HCT116 (cell line): ENCODE data around the gene TMEM165. TPM values are rescaled to one million over a fixed set of nuclear protein-coding genes. Genes with fewer than 3 reads are reported as not detected.

Experiments used
- ATAC-seq: fragments of 200-7000 bp; cut with Tn5 transposase; 2 replicates; pipeline ENCODE4 v1.9.1; 2020; ENCODE audit warnings: mild to moderate bottlenecking, moderate library complexity
- BruUV-seq: library from RNA; stranded (reverse); fragments of 400-500 nt; replicated peaks from 2 replicates; lab custom pipeline; 2021; lab: Mats Ljungman, UMichigan
- CTCF ChIA-PET: fragments of 300-600 bp; sonication (Branson Sonifier 250); formaldehyde crosslinking; loops from one replicate; lab custom pipeline; 2021; ENCODE audit warnings: antibody characterized with exemption; lab: Charles Lee
- POLR2A ChIA-PET: fragments of 300-600, 350-600 bp; sonication (Branson Sonifier 250); formaldehyde crosslinking; loops from one replicate; lab custom pipeline; 2021; ENCODE audit warnings: antibody characterized with exemption; lab: Charles Lee
- RAD21 ChIA-PET, 2 experiments: fragments of 300-600 bp; sonication (Branson Sonifier 250); formaldehyde crosslinking; loops; one replicate each; lab custom pipeline; 2023; ENCODE audit warnings: low total read pairs in 2 of 2; ENCODE audit not compliant: uncharacterized antibody in 2 of 2, unreplicated experiment in 2 of 2, low non-redundant PET in 1 of 2; lab: Charles Lee
- DNase-seq: peaks from one replicate; pipeline ENCODE4 v3.0.0-alpha.2; 2010; ENCODE audit warnings: low read depth, low spot score
- H2AFZ ChIP-seq: fragments of 200-600 bp; shearing (Covaris generic), sonication (generic); 2 replicates; pipeline ENCODE4 v1.6.1; 2017; ENCODE audit warnings: low read depth, mixed run types, mixed read lengths, antibody characterized with exemption, low read length; ENCODE audit not compliant: poor library complexity, severe bottlenecking
- H3K27ac ChIP-seq: 2 replicates; pipeline ENCODE4 v1.5.1; 2012; ENCODE audit warnings: low read depth, low read length
- H3K27me3 ChIP-seq: fragments of 200-600 bp; sonication (generic); 2 replicates; pipeline ENCODE4 v1.6.1; 2016; ENCODE audit warnings: mixed run types, low read length, mixed read lengths; ENCODE audit not compliant: insufficient read depth
- H3K36me3 ChIP-seq, 2 experiments: fragments of 200-500 bp in 1 of 2; fragments of 200-600 bp in 1 of 2; sonication (Bioruptor generic) in 1 of 2; sonication (generic) in 1 of 2; 2 replicates each; pipeline versions ENCODE4 v1.5.1 to v1.6.1; 2014 to 2016; ENCODE audit warnings: low read length in 2 of 2, inconsistent platforms in 1 of 2, mixed read lengths in 1 of 2, mixed run types in 1 of 2; ENCODE audit not compliant: insufficient read depth in 2 of 2, control insufficient read depth in 1 of 2
- H3K4me1 ChIP-seq, 2 experiments: fragments of 200-600 bp in 1 of 2; sonication (generic) in 1 of 2; 2 replicates each; pipeline versions ENCODE4 v1.5.1 to v1.6.1; 2012 to 2017; ENCODE audit warnings: low read length in 2 of 2, inconsistent platforms in 1 of 2, mild to moderate bottlenecking in 1 of 2, mixed read lengths in 1 of 2, mixed run types in 1 of 2, moderate library complexity in 1 of 2; ENCODE audit not compliant: insufficient read depth in 2 of 2, control insufficient read depth in 1 of 2
- H3K4me2 ChIP-seq: fragments of 200-600 bp; sonication (generic); 2 replicates; pipeline ENCODE4 v1.6.1; 2017; ENCODE audit warnings: mixed run types, low read length, mixed read lengths
- H3K4me3 ChIP-seq, 2 experiments: fragments of 200-600 bp in 1 of 2; sonication (generic) in 1 of 2; replicated peaks in 1 of 2; 2 replicates each; pipeline ENCODE4 v1.5.1; 2011 to 2016; ENCODE audit warnings: low read length in 2 of 2, control low read depth in 1 of 2, low read depth in 1 of 2, mild to moderate bottlenecking in 1 of 2, mixed read lengths in 1 of 2, mixed run types in 1 of 2
- H3K79me2 ChIP-seq: fragments of 200-600 bp; sonication (generic); 2 replicates; pipeline ENCODE4 v1.6.1; 2017; ENCODE audit warnings: mild to moderate bottlenecking, mixed run types, low read length, moderate library complexity, mixed read lengths; ENCODE audit not compliant: insufficient read depth
- H3K9ac ChIP-seq: fragments of 200-600 bp; sonication (generic); 2 replicates; pipeline ENCODE4 v1.6.1; 2016; ENCODE audit warnings: low read length, mixed read lengths
- H3K9me2 ChIP-seq: fragments of 200-600 bp; sonication (generic), shearing (Covaris generic); 2 replicates; pipeline ENCODE4 v1.6.1; 2017; ENCODE audit warnings: mixed run types, mild to moderate bottlenecking, moderate library complexity; ENCODE audit not compliant: insufficient read depth
- H3K9me3 ChIP-seq, 2 experiments: fragments of 200-500 bp in 1 of 2; fragments of 200-600 bp in 1 of 2; sonication (Bioruptor generic) in 1 of 2; sonication (generic) in 1 of 2; 2 replicates each; pipeline ENCODE4 v1.6.1; 2014 to 2017; ENCODE audit warnings: low read length in 2 of 2, mixed read lengths in 2 of 2, inconsistent platforms in 1 of 2, low read depth in 1 of 2, mild to moderate bottlenecking in 1 of 2, mixed run types in 1 of 2, moderate library complexity in 1 of 2; ENCODE audit not compliant: control insufficient read depth in 1 of 2, insufficient read depth in 1 of 2
- H4K20me1 ChIP-seq: fragments of 200-600 bp; sonication (generic), shearing (Covaris generic); 2 replicates; pipeline ENCODE4 v1.6.1; 2017; ENCODE audit warnings: mixed run types, mild to moderate bottlenecking, moderate library complexity; ENCODE audit not compliant: insufficient read depth
- CBX3 ChIP-seq: IDR thresholded peaks from 2 replicates; pipeline ENCODE4 v1.6.1; 2012; ENCODE audit warnings: low read depth
- CTCF ChIP-seq, 3 experiments: fragments of 200-600 bp in 1 of 3; sonication (generic) in 1 of 3; IDR thresholded peaks in 2 of 3; conservative IDR thresholded peaks in 1 of 3; 2 replicates each; pipeline ENCODE4 v1.5.1; 2012 to 2017; ENCODE audit warnings: low read depth in 2 of 3, low read length in 2 of 3, antibody characterized with exemption in 1 of 3, borderline replicate concordance in 1 of 3, control low read depth in 1 of 3, mild to moderate bottlenecking in 1 of 3, mixed read lengths in 1 of 3, mixed run types in 1 of 3, moderate library complexity in 1 of 3; ENCODE audit not compliant: insufficient read depth in 1 of 3
- EGR1 ChIP-seq: IDR thresholded peaks from 2 replicates; pipeline ENCODE4 v1.6.1; 2012; ENCODE audit warnings: low read depth
- ELF1 ChIP-seq: IDR thresholded peaks from 2 replicates; pipeline ENCODE4 v1.6.1; 2012; ENCODE audit warnings: low read depth, borderline replicate concordance
- EZH2phosphoT487 ChIP-seq: fragments of 200-600 bp; IDR thresholded peaks from 2 replicates; pipeline ENCODE4 v1.6.1; 2018; ENCODE audit warnings: antibody characterized with exemption, borderline replicate concordance
- MAX ChIP-seq: IDR thresholded peaks from 2 replicates; pipeline ENCODE4 v1.6.1; 2012
- POLR2A ChIP-seq: IDR thresholded peaks from 2 replicates; pipeline ENCODE4 v1.7.0; 2011; ENCODE audit warnings: borderline replicate concordance; ENCODE audit not compliant: insufficient read depth, insufficient read length; ENCODE audit errors: extremely low read depth
- POLR2AphosphoS5 ChIP-seq: IDR thresholded peaks from 2 replicates; pipeline ENCODE4 v1.6.1; 2011; ENCODE audit warnings: mild to moderate bottlenecking, low read depth, low read length, moderate library complexity
- RAD21 ChIP-seq: IDR thresholded peaks from 2 replicates; pipeline ENCODE4 v1.6.1; 2012; ENCODE audit warnings: low read depth, mild to moderate bottlenecking
- REST ChIP-seq: IDR thresholded peaks from 2 replicates; pipeline ENCODE4 v1.6.1; 2012; ENCODE audit warnings: low read depth
- SP1 ChIP-seq: IDR thresholded peaks from 2 replicates; pipeline ENCODE4 v1.6.1; 2012; ENCODE audit warnings: low read depth
- intact Hi-C: fragments of 100-400 bp; cut with micrococcal nuclease; formaldehyde crosslinking; loops from 2 replicates; pipeline ENCODE4 v1.10.0; 2022
- total RNA-seq: library from RNA; stranded (reverse); gene quantifications from one replicate; pipeline ENCODE4 v1.2.1, GENCODE V29; 2021; ENCODE audit not compliant: unreplicated experiment

The TMEM165 gene
- total RNA-seq, 1 experiment from 2014 or later, result 60.7 TPM

GRCh38 chr4:55424791-55425190, 29.0 kb downstream of the TMEM165 start:
- Histone ChIP-seq H2AFZ (no peak overlapping the region), H3K9me2 (no peaks in the 10 kb centered on the region), H3K27ac (no peak overlapping the region), H3K79me2 (peaks cover 33% of the 10 kb centered on the region), H4K20me1 (no peaks in the 10 kb centered on the region; the same call in 1 of the 2 replicates), H3K4me1 (no peaks in the 10 kb centered on the region)
- CTCF ChIA-PET, result no interaction called here
- POLR2A ChIA-PET, result no interaction called here
- RAD21 ChIA-PET, result no interaction called here
- intact Hi-C loops, result no loop called here
- BruUV-seq, result no TSS peak
- TF ChIP-seq POLR2AphosphoS5 (no peak), EZH2phosphoT487 (no peak), ELF1 (no peak), POLR2A (no peak), RAD21 (no peak), CTCF (IDR thresholded peaks at IDR 0.05 in 2 of 3, conservative IDR thresholded peaks at IDR 0.05 in 1 of 3; ENCODE audit: borderline replicate concordance in 1 of 3, insufficient read depth in 1 of 3, low read depth in 2 of 3, low read length in 2 of 3) (no peak), SP1 (no peak)
- TF ChIP-seq, all 23 proteins: peak for 0
- Histone ChIP-seq H3K36me3 (peaks cover 47 to 50% of the 10 kb centered on the region in 2 experiments), H3K4me2 (no peak overlapping the region), H3K9ac (no peak overlapping the region), H3K4me3 (no peak overlapping the region), H3K9me3 (no peaks in the 10 kb centered on the region), H3K27me3 (no peaks in the 10 kb centered on the region)
- no peak for ATAC-seq
- DNase-seq, result no peak

DNA sequence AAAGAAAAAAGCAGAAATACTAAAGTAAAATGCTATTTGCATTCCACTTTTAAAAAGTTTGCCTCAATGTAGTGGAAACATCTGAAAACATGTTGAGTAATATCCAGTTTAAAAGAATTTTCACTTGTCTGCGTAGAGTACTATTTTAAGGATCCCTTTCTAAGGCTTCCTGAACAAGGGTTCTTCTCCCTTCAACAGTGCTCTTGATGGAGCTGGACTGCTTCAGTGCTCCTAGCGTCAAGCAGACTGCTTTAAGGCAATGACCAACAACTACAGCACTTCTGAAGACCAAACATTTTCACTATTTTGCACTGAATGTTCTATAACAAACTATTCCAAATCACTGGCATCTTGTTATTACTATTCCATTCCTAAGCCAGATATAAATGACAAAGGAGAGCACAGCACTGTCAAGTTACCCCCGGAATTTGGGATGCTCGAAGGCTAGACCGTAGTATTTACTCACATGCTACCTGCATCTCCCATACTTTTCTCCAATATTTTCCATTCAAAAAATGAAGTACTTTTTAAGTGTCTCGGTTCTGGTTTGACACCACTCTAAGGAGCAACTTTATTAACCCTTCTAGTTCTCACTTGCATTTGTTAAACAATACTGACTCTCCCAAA, 36.1 kb downstream of the TMEM165 start:
- Histone ChIP-seq H2AFZ (no peak overlapping the region), H3K27me3 (no peaks in the 10 kb centered on the region), H3K9me3 (no peaks in the 10 kb centered on the region), H3K36me3 (peaks cover 38 to 48% of the 10 kb centered on the region in 2 experiments), H4K20me1 (no peaks in the 10 kb centered on the region), H3K9me2 (no peaks in the 10 kb centered on the region), H3K9ac (no peak overlapping the region), H3K4me2 (no peak overlapping the region), H3K27ac (no peak overlapping the region), H3K4me1 (no peaks in the 10 kb centered on the region), H3K4me3 (no peak overlapping the region), H3K79me2 (0 out of 2 replicates have a peak, but pooled peaks cover 7% of the 10 kb centered on the region)
- intact Hi-C loops, result no loop called here
- POLR2A ChIA-PET, result interaction anchor here (0.6 kb wide), 1 partner anchor 38 kb away, joined by 4 read pairs; no protein-coding TSS in a partner anchor
- CTCF ChIA-PET, result no interaction called here
- no TSS peak for BruUV-seq
- ATAC-seq, result no peak
- DNase-seq, result no peak
- RAD21 ChIA-PET, result no interaction called here
- TF ChIP-seq REST, result no peak
- no peak for TF ChIP-seq MAX
- no peak for TF ChIP-seq CTCF (IDR thresholded peaks at IDR 0.05 in 2 of 3, conservative IDR thresholded peaks at IDR 0.05 in 1 of 3; ENCODE audit: borderline replicate concordance in 1 of 3, insufficient read depth in 1 of 3, low read depth in 2 of 3, low read length in 2 of 3)
- TF ChIP-seq EGR1, result no peak
- TF ChIP-seq CBX3, result no peak
- no peak for TF ChIP-seq POLR2AphosphoS5
